Upper lobe of right lung (tissue), 1 donor: Measurements from ENCODE around the gene PPP1R12A. TPM values are rescaled to one million over a fixed set of nuclear protein-coding genes. Genes with fewer than 3 reads are reported as not detected.

Source experiments
- ATAC-seq: fragments of 200-7000 bp; cut with Tn5 transposase; one replicate; pipeline ENCODE4 v1.9.1; 2020; ENCODE audit warnings: mild to moderate bottlenecking, moderate library complexity
- DNase-seq: peaks from one replicate; pipeline ENCODE4 v3.0.0-alpha.2; 2020
- H3K27ac ChIP-seq: fragments of 200-600 bp; one replicate; pipeline ENCODE4 v1.8.0; 2022
- H3K27me3 ChIP-seq: fragments of 200-600 bp; one replicate; pipeline ENCODE4 v1.8.0; 2022; ENCODE audit warnings: mild to moderate bottlenecking
- H3K36me3 ChIP-seq: fragments of 200-600 bp; one replicate; pipeline ENCODE4 v1.8.0; 2022
- H3K4me1 ChIP-seq: fragments of 200-600 bp; one replicate; pipeline ENCODE4 v1.8.0; 2022
- H3K4me3 ChIP-seq: fragments of 200-600 bp; one replicate; pipeline ENCODE4 v1.8.0; 2022; ENCODE audit warnings: mild to moderate bottlenecking
- H3K9me3 ChIP-seq: fragments of 200-600 bp; one replicate; pipeline ENCODE4 v1.8.0; 2022
- CTCF ChIP-seq: fragments of 200-600 bp; IDR thresholded peaks from one replicate; pipeline ENCODE4 v1.8.0; 2022; ENCODE audit warnings: antibody characterized with exemption
- intact Hi-C: fragments of 100-400 bp; cut with DNase I; formaldehyde crosslinking; loops from one replicate; pipeline ENCODE4 v1.11.0; 2022
- total RNA-seq: library from RNA; stranded (reverse); fragmentation: NEBNext Ultra II Directional; extraction: Animal tissue kit (Norgen Biotek cat#: 25700); gene quantifications from one replicate; pipeline ENCODE4 v1.2.1, GENCODE V29; 2021
- donor health status: DM: no; HTN: yes; CAD: no; lungs with severe emphysema.

Gene PPP1R12A
- total RNA-seq, 1 donor from 2014 or later = 80.4 TPM

- TF ChIP-seq CTCF = no peak
- ATAC-seq = no peak
Observed at GRCh38 chr12:79916826-79917225, 18.1 kb downstream of the PPP1R12A start.

GRCh38 chr12:79911889-79912656 lies 22.8 kb downstream of the PPP1R12A start:
- no peak for DNase-seq
- Histone ChIP-seq H3K27me3 (no peaks in the 10 kb centered on the region), H3K4me3 (no peak overlapping the region), H3K9me3 (no peaks in the 10 kb centered on the region), H3K4me1 (peaks cover 28% of the 10 kb centered on the region), H3K27ac (no peak overlapping the region), H3K36me3 (no peaks in the 10 kb centered on the region)
- no peak for TF ChIP-seq CTCF
- no peak for ATAC-seq
- intact Hi-C loops = no loop called here

More at GRCh38 chr12:79916826-79917225, 18.1 kb downstream of the PPP1R12A start:
- peaks cover 22% of the 10 kb centered on the region for H3K4me1 ChIP-seq
- H3K36me3 ChIP-seq = no peaks in the 10 kb centered on the region
- no peaks in the 10 kb centered on the region for H3K9me3 ChIP-seq
- no peak overlapping the region for H3K27ac ChIP-seq
- intact Hi-C loops = no loop called here
- no peaks in the 10 kb centered on the region for H3K27me3 ChIP-seq
- H3K4me3 ChIP-seq = no peak overlapping the region
- DNase-seq = no peak

GRCh38 chr12:79908366-79908765 lies 26.5 kb downstream of the PPP1R12A start:
- ATAC-seq = no peak
- intact Hi-C loops = no loop called here
- no peak for DNase-seq
- Histone ChIP-seq H3K27ac (no peak overlapping the region), H3K9me3 (no peaks in the 10 kb centered on the region), H3K4me1 (peaks cover 31% of the 10 kb centered on the region), H3K36me3 (no peaks in the 10 kb centered on the region), H3K27me3 (no peaks in the 10 kb centered on the region), H3K4me3 (no peak overlapping the region)
- TF ChIP-seq CTCF = no peak

- DNase-seq = no peak
- Histone ChIP-seq H3K27ac (no peak overlapping the region), H3K9me3 (no peaks in the 10 kb centered on the region), H3K4me3 (no peak overlapping the region), H3K36me3 (no peaks in the 10 kb centered on the region), H3K4me1 (peaks cover 26% of the 10 kb centered on the region), H3K27me3 (no peaks in the 10 kb centered on the region)
- no peak for ATAC-seq
- no peak for TF ChIP-seq CTCF
- intact Hi-C loops = no loop called here
Observed at GRCh38 chr12:79901506-79901905, 33.4 kb downstream of the PPP1R12A start.

- peaks cover 26% of the 10 kb centered on the region for H3K4me1 ChIP-seq
- no peaks in the 10 kb centered on the region for H3K9me3 ChIP-seq
- no peak overlapping the region for H3K27ac ChIP-seq
- no peaks in the 10 kb centered on the region for H3K36me3 ChIP-seq
- intact Hi-C loops = no loop called here
- H3K27me3 ChIP-seq = no peaks in the 10 kb centered on the region
- DNase-seq (no peak), ATAC-seq (no peak)
- no peak for TF ChIP-seq CTCF
- no peak overlapping the region for H3K4me3 ChIP-seq
Observed at GRCh38 chr12:79900951-79901350, 33.9 kb downstream of the PPP1R12A start.

GRCh38 chr12:79900199-79900598 lies 34.7 kb downstream of the PPP1R12A start:
- DNase-seq (no peak), ATAC-seq (no peak)
- Histone ChIP-seq H3K9me3 (no peaks in the 10 kb centered on the region), H3K27me3 (no peaks in the 10 kb centered on the region), H3K4me1 (peaks cover 23% of the 10 kb centered on the region), H3K27ac (no peak overlapping the region), H3K36me3 (no peaks in the 10 kb centered on the region), H3K4me3 (no peak overlapping the region)
- intact Hi-C loops = no loop called here
- no peak for TF ChIP-seq CTCF
